ENCODE results near the gene LGALS16. TPM values are rescaled to one million over a fixed set of nuclear protein-coding genes. Genes with fewer than 3 reads are reported as not detected.

LGALS16 gene
- total and polyA plus RNA-seq, 2 donors (not counting 3 experiments of a cell fraction or from before 2014, with no cell fraction given), result not detected

DNA sequence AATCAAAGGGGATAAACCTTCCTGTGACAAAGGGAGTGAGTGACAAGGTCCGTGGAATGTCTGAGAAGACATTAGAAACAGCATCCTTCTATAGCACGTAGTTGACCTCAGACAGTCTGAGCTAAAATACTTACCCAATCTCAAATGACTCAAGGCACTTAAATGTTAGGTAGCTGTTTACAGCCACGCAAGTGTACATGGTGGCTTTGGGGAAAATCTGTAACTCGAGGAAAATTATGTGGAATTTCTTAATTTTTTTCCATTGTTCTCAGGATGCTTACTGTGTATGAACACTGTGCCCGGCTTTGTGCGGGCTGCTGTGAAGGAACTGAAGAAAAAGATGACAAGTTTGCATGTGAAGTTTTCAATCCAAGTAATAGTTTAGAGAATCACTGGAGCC is 48.2 kb upstream of the LGALS16 start:
- Histone ChIP-seq H3K36me3 (ENCODE audit: control insufficient read depth in 2 of 2, extremely low read depth in 1 of 2, insufficient read depth in 2 of 2, low read length in 2 of 2) (no peaks in the 10 kb centered on the region), H3K9ac (replicated peaks; ENCODE audit: extremely low read depth, insufficient read depth, low read length) (no peak overlapping the region), H3K4me3 (replicated peaks in 1 of 3; ENCODE audit: insufficient read depth in 1 of 3, low read depth in 1 of 3, low read length in 3 of 3) (no peak overlapping the region), H4K20me1 (replicated peaks; ENCODE audit: control insufficient read depth, extremely low read depth, insufficient read depth, low read length) (no peaks in the 10 kb centered on the region), H3K9me1 (replicated peaks; ENCODE audit: control insufficient read depth, extremely low read depth, insufficient read depth, low read length) (no peaks in the 10 kb centered on the region), H3K4me1 (ENCODE audit: control insufficient read depth, extremely low read depth, insufficient read depth, low read length) (no peaks in the 10 kb centered on the region), H3K79me2 (ENCODE audit: control insufficient read depth, insufficient read depth, low read length) (no peaks in the 10 kb centered on the region), H3K27ac (ENCODE audit: insufficient read depth, low read depth, low read length) (no peak overlapping the region), H3K27me3 (ENCODE audit: control insufficient read depth in 2 of 2, insufficient read depth in 2 of 2, low read length in 2 of 2) (no peaks in the 10 kb centered on the region), H3K9me3 (replicated peaks; ENCODE audit: control insufficient read depth, insufficient read depth, low read length) (no peaks in the 10 kb centered on the region), H3K4me2 (ENCODE audit: insufficient read depth, low read length) (no peak overlapping the region), H2AFZ (ENCODE audit: low read depth, low read length) (no peak overlapping the region)
- BruUV-seq (replicated peaks), result no TSS peak
- ChIA-PET POLR2A (no interaction called here), CTCF (no interaction called here)
- FAIRE-seq (no peak), DNase-seq (ENCODE audit: low read depth, low spot score) (no peak)
- intact Hi-C loops (cut with micrococcal nuclease), result no loop called here
- no peak for TF ChIP-seq POLR2AphosphoS5 (IDR thresholded peaks at IDR 0.05; ENCODE audit: insufficient read depth, low read depth, low read length)
- TF ChIP-seq JUN (IDR thresholded peaks at IDR 0.05; ENCODE audit: borderline replicate concordance, insufficient read depth, insufficient read length, low read depth), result no peak
- TF ChIP-seq, protein P1, sequence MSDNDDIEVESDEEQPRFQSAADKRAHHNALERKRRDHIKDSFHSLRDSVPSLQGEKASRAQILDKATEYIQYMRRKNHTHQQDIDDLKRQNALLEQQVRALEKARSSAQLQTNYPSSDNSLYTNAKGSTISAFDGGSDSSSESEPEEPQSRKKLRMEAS (IDR thresholded peaks at IDR 0.05; ENCODE audit: insufficient read depth, insufficient read length), result no peak
- no peak for TF ChIP-seq POLR2A (IDR thresholded peaks at IDR 0.05; ENCODE audit: low read depth, low read length)
- no peak for TF ChIP-seq GATA2 (IDR thresholded peaks at IDR 0.05; ENCODE audit: insufficient read depth, insufficient read length, low read depth, low read length)
- no peak for TF ChIP-seq EZH2 (IDR thresholded peaks at IDR 0.05; ENCODE audit: borderline replicate concordance, low read depth, low read length, severe bottlenecking)
- TF ChIP-seq, protein P2, sequence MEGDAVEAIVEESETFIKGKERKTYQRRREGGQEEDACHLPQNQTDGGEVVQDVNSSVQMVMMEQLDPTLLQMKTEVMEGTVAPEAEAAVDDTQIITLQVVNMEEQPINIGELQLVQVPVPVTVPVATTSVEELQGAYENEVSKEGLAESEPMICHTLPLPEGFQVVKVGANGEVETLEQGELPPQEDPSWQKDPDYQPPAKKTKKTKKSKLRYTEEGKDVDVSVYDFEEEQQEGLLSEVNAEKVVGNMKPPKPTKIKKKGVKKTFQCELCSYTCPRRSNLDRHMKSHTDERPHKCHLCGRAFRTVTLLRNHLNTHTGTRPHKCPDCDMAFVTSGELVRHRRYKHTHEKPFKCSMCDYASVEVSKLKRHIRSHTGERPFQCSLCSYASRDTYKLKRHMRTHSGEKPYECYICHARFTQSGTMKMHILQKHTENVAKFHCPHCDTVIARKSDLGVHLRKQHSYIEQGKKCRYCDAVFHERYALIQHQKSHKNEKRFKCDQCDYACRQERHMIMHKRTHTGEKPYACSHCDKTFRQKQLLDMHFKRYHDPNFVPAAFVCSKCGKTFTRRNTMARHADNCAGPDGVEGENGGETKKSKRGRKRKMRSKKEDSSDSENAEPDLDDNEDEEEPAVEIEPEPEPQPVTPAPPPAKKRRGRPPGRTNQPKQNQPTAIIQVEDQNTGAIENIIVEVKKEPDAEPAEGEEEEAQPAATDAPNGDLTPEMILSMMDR (IDR thresholded peaks at IDR 0.05; ENCODE audit: extremely low read depth in 1 of 2, insufficient read depth in 1 of 2, low read depth in 1 of 2, low read length in 2 of 2), result no peak
- no peak for TF ChIP-seq FOS (IDR thresholded peaks at IDR 0.05; ENCODE audit: borderline replicate concordance, insufficient read depth, low read length)
- TF ChIP-seq MYC (IDR thresholded peaks at IDR 0.05; ENCODE audit: low read depth, low read length), result no peak
- dilution Hi-C loops (cut with MboI; ENCODE audit: extremely low pct_ligation_motif_present, low sequenced_read_pairs), result no loop called here

Measured in endothelial cell of umbilical vein (primary cell).